ENCODE results near the gene CDK5RAP2. TPM values are rescaled to one million over a fixed set of nuclear protein-coding genes. Genes with fewer than 3 reads are reported as not detected.

CDK5RAP2 gene
- polyA plus RNA-seq, 1 experiment, result 28.1 TPM

DNA sequence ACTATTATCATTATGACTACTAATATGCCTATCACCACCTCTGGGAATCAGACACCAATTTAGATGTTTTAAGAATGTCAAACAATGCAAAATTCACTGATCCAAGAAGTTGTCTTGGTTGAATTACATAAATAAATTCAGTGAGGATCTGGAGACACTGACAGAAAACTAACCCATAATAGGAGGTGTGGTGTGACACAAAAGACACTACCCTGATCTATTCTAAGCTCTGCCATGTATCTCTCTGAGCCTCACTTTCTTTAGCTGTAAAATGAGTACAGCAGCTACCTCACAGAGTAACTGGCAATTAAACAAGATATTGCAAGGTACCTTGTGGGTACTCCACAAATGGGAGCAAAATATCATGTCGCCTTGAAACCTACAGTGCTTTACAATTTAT, 7.5 kb downstream of the CDK5RAP2 start:
- POLR2A ChIA-PET, result no interaction called here
- CTCF ChIA-PET, result interaction anchor here (0.6 kb wide), 1 partner anchor 221 kb away, joined by 3 read pairs; no protein-coding TSS in a partner anchor

DNA sequence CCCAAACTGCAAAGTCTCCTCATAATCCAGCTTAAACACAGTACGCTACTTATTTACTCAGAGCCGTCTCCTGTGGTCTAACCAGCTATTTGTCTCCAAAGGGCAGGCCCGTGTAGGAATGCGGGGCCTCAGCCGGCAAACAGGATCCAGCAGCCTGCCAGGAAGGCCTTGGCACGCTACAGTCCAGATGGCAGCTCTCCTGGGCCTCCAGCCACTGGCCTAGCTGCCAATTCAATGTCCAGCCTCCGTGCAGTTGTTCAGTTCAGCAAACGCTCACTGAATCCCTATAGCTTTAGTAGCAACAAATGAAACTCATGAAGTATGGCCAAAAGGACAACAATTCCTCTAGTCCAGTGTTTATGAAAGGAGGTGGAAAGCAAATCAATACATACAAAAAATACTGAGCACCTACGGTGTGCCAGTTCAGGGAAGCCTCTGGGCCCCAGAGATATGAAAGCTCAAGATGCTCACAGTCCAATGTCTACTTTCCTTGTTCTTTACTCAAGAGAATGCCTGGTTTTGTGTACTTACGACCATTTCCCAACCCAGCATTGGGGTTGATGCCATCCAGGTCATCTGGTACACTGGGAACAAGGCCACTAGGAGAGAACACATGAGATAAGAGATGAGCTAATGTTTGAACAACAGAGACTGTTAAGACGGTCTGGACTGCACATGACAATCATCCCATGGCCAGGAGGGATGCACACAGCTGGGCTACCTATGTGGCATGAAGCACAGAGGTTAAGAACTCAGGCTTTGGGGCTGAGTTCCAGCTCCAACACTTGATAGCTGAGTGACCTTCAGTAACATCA, 8.3 kb downstream of the CDK5RAP2 start:
- peak; percentile 49 for DNase-seq (ENCODE audit: low read depth)
- ChIA-PET CTCF (interaction anchor here (0.6 kb wide), 1 partner anchor 222 kb away, joined by 3 read pairs; no protein-coding TSS in a partner anchor), POLR2A (no interaction called here)
- no peaks in the 10 kb centered on the region for H3K27me3 ChIP-seq (ENCODE audit: control insufficient read depth, insufficient read depth, low read length)
- TF ChIP-seq, protein P1, sequence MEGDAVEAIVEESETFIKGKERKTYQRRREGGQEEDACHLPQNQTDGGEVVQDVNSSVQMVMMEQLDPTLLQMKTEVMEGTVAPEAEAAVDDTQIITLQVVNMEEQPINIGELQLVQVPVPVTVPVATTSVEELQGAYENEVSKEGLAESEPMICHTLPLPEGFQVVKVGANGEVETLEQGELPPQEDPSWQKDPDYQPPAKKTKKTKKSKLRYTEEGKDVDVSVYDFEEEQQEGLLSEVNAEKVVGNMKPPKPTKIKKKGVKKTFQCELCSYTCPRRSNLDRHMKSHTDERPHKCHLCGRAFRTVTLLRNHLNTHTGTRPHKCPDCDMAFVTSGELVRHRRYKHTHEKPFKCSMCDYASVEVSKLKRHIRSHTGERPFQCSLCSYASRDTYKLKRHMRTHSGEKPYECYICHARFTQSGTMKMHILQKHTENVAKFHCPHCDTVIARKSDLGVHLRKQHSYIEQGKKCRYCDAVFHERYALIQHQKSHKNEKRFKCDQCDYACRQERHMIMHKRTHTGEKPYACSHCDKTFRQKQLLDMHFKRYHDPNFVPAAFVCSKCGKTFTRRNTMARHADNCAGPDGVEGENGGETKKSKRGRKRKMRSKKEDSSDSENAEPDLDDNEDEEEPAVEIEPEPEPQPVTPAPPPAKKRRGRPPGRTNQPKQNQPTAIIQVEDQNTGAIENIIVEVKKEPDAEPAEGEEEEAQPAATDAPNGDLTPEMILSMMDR (IDR thresholded peaks at IDR 0.05; ENCODE audit: insufficient read depth, low read depth, low read length), result no peak
- H3K36me3 ChIP-seq (ENCODE audit: control insufficient read depth, insufficient read depth, low read length), result peaks cover 9% of the 10 kb centered on the region
- no peak overlapping the region for H3K4me3 ChIP-seq (ENCODE audit: low read depth, low read length)

More for the DNA sequence above, 7.5 kb downstream of the CDK5RAP2 start:
- Histone ChIP-seq H3K27me3 (ENCODE audit: control insufficient read depth, insufficient read depth, low read length) (no peaks in the 10 kb centered on the region), H3K4me3 (ENCODE audit: low read depth, low read length) (no peak overlapping the region), H3K36me3 (ENCODE audit: control insufficient read depth, insufficient read depth, low read length) (peaks cover 9% of the 10 kb centered on the region)
- no peak for DNase-seq (ENCODE audit: low read depth)
- TF ChIP-seq, protein P1 (IDR thresholded peaks at IDR 0.05; ENCODE audit: insufficient read depth, low read depth, low read length), result no peak

DNA sequence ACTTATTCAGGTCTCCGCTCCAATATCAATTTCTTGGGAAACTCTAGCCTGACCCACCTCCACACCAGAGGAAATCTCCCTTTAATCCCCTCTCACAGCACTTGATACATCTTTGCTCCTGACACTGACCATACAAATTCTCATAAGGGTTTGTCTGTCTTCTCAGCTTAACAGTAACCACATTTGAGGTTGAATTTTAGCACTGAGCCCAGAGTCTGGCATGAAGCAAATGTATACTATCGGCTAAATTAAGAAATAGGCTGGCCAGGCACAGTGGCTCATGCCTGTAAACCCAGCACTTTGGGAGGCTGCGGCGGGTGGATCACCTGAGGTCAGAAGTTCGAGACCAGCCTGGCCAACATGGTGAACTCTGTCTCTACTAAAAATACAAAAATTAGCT, 9.7 kb downstream of the CDK5RAP2 start:
- H3K4me3 ChIP-seq (ENCODE audit: low read depth, low read length), result no peak overlapping the region
- DNase-seq (ENCODE audit: low read depth), result no peak
- H3K27me3 ChIP-seq (ENCODE audit: control insufficient read depth, insufficient read depth, low read length), result no peaks in the 10 kb centered on the region
- TF ChIP-seq, protein P1 (IDR thresholded peaks at IDR 0.05; ENCODE audit: insufficient read depth, low read depth, low read length), result no peak
- ChIA-PET POLR2A (no interaction called here), CTCF (interaction anchor here (0.6 kb wide), 1 partner anchor 426 kb away, joined by 3 read pairs; no protein-coding TSS in a partner anchor)
- peaks cover 11% of the 10 kb centered on the region for H3K36me3 ChIP-seq (ENCODE audit: control insufficient read depth, insufficient read depth, low read length)

DNA sequence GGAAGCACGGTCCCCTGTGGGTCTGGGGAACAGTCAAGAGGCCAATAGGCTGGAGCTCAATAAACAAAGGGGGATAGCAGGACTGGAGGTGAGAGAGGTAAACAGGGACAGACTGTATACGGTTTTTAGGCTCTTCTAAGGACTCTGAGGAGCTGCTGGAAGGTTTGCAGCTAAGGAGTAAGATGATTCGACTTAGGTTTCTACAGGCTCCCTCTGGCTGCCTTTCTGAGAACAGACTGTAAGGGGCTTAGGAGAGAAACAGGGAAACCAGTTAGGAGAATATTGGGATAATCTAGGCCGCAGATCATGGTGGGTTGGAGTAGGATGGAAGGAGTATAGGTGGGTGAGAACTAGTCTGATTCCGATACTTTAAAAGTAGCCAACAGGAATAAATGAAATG, 10.4 kb downstream of the CDK5RAP2 start:
- POLR2A ChIA-PET, result no interaction called here
- H3K4me3 ChIP-seq (ENCODE audit: low read depth, low read length), result no peak overlapping the region
- CTCF ChIA-PET, result no interaction called here
- DNase-seq (ENCODE audit: low read depth), result no peak
- H3K36me3 ChIP-seq (ENCODE audit: control insufficient read depth, insufficient read depth, low read length), result peaks cover 11% of the 10 kb centered on the region
- TF ChIP-seq, protein P1 (IDR thresholded peaks at IDR 0.05; ENCODE audit: insufficient read depth, low read depth, low read length), result no peak
- no peaks in the 10 kb centered on the region for H3K27me3 ChIP-seq (ENCODE audit: control insufficient read depth, insufficient read depth, low read length)

DNA sequence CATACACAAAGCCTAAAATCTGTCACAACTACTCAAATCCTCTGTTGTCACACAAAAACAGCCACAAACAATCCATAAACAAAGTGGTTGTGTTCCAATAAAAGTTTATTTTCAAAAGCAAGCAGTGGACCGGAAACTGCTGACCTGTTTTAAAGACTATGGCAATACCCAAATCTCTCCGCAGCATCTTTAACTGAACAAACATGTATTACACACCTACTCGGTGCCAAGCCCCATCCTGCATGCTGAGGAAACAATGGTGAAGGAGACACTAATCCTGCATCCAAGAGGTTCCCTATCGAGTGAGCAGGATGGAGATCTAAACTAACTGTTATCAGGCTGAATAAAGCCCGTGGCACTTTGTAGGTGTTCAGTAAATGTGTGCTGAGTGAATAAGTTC, 11.2 kb downstream of the CDK5RAP2 start:
- ChIA-PET POLR2A (no interaction called here), CTCF (no interaction called here)
- Histone ChIP-seq H3K4me3 (ENCODE audit: low read depth, low read length) (no peak overlapping the region), H3K27me3 (ENCODE audit: control insufficient read depth, insufficient read depth, low read length) (no peaks in the 10 kb centered on the region), H3K36me3 (ENCODE audit: control insufficient read depth, insufficient read depth, low read length) (peaks cover 11% of the 10 kb centered on the region)
- TF ChIP-seq, protein P1 (IDR thresholded peaks at IDR 0.05; ENCODE audit: insufficient read depth, low read depth, low read length), result no peak
- no peak for DNase-seq (ENCODE audit: low read depth)

Data from BJ (cell line).